ENCODE measurements around the gene AQP4.

Gene AQP4

DNA sequence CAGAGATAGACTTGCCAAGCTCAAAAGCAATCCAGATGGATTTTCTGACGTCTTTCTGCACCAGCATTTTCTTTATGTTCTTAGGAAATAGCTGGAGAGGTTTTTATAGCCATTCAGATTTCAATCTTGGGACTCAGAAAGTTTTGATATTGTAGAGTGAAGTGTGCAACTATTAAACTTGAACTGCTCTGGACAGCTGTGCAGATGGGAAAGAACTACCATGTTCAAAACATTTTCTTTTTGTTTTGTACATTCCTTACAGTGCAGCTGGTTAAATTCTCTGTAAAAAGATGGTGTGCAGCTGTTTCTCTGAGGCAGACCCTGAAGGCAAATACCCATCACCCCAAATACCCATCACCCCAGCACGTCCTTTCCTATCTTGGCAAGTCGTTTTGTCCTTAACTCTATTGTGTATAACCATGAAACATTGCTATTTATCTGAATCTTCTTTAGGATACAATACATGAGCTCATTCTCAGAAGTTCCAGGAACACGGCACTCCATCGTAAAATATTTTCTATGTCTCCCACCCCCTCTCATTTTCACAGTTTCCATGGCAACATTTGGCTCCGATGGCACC, 38.8 kb downstream of the AQP4 start:
- no peak overlapping the region for H3K4me3 ChIP-seq (ENCODE audit: control insufficient read depth, low read depth, low read length)
- TF ChIP-seq, protein P1, sequence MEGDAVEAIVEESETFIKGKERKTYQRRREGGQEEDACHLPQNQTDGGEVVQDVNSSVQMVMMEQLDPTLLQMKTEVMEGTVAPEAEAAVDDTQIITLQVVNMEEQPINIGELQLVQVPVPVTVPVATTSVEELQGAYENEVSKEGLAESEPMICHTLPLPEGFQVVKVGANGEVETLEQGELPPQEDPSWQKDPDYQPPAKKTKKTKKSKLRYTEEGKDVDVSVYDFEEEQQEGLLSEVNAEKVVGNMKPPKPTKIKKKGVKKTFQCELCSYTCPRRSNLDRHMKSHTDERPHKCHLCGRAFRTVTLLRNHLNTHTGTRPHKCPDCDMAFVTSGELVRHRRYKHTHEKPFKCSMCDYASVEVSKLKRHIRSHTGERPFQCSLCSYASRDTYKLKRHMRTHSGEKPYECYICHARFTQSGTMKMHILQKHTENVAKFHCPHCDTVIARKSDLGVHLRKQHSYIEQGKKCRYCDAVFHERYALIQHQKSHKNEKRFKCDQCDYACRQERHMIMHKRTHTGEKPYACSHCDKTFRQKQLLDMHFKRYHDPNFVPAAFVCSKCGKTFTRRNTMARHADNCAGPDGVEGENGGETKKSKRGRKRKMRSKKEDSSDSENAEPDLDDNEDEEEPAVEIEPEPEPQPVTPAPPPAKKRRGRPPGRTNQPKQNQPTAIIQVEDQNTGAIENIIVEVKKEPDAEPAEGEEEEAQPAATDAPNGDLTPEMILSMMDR (conservative IDR thresholded peaks at IDR 0.05; ENCODE audit: control insufficient read depth, insufficient read depth, low read depth, low read length): no peak

DNA sequence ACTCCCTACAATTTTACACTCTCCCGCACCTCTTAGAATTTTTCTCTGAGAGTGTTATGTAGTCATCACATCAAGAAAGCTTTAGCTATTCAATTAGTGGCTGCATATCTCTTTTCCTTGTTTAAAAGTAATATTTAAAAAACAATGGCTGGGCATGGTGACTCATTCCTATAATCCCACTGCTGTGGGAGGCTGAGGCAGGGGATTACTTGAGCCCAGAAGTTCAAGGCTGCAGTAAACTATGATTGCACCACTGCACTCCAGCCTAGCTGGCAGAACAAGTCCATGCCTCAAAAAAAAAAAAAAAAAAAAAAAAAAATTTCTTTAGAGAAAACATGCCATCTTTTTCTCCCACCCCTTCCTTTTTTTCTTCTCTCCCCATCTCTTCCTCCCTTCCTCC, 44.3 kb downstream of the AQP4 start:
- DNase-seq (ENCODE audit: low read depth): no peak
- TF ChIP-seq, protein P1 (conservative IDR thresholded peaks at IDR 0.05; ENCODE audit: control insufficient read depth, insufficient read depth, low read depth, low read length): no peak
- no peak overlapping the region for H3K4me3 ChIP-seq (ENCODE audit: control insufficient read depth, low read depth, low read length)

More for the DNA sequence above, 38.8 kb downstream of the AQP4 start:
- DNase-seq (ENCODE audit: low read depth): no peak

DNA sequence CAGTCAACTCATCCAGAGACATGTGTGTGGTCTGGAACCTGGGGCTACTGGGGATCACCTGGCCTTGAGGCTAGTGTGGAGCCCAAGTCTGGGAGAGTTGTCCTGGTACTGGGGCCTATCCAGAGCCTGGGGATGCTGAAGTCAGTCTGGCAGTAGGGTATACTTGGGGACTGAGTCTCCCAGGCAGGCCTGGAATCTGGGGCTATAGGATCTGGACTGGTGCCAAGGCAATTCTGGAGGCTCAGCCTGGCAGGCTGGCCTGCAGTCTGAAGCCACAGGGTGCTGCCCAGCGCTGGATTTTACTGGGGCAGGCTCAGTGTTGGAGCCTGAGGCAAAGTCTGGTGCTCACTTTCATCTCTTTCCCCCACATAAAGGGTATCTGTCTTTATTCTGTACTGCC, 46.5 kb downstream of the AQP4 start:
- TF ChIP-seq, protein P1 (conservative IDR thresholded peaks at IDR 0.05; ENCODE audit: control insufficient read depth, insufficient read depth, low read depth, low read length): no peak
- no peak overlapping the region for H3K4me3 ChIP-seq (ENCODE audit: control insufficient read depth, low read depth, low read length)
- no peak for DNase-seq (ENCODE audit: low read depth)

DNA sequence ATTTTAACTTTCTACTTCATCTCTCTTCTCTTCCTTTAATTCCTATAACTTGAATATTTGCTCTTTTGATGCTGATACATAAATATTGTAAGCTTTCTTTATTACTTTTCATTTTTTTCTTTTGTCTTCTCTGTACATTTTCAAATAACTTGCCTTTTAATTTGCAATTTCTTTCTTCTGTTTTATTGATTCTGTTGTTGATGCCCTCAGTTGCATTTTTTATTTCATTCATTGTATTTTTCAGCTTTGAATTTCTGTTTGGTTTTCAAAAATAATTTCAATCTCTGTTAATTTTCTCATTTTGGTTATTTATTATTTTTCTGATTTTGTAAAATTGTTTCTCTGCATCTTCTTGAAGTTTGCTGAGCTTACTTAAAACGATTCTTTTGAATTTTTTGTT, 47.0 kb downstream of the AQP4 start:
- DNase-seq (ENCODE audit: low read depth): no peak
- TF ChIP-seq, protein P1 (conservative IDR thresholded peaks at IDR 0.05; ENCODE audit: control insufficient read depth, insufficient read depth, low read depth, low read length): no peak
- no peak overlapping the region for H3K4me3 ChIP-seq (ENCODE audit: control insufficient read depth, low read depth, low read length)

DNA sequence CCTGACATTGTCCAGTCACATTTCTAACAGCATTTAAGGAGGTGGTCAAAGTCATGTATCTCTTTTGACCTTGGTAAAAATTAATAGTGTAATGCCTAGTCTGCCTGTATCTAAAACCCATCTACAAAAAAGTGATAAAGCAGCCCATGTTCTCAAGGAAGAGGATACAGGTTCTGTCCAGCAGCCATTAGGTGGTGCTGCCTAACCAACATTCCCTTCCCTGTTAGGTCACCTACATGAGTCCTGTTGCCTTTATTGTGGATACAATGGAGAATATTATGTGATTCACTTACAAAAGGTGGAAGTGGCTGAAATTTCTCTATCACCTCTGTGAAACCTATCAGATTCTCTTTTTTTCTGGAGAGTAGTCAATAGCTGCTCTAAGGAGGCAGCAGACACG, 52.5 kb downstream of the AQP4 start:
- DNase-seq (ENCODE audit: low read depth): peak; percentile 2
- TF ChIP-seq, protein P1 (conservative IDR thresholded peaks at IDR 0.05; ENCODE audit: control insufficient read depth, insufficient read depth, low read depth, low read length): no peak
- no peak overlapping the region for H3K4me3 ChIP-seq (ENCODE audit: control insufficient read depth, low read depth, low read length)

DNA sequence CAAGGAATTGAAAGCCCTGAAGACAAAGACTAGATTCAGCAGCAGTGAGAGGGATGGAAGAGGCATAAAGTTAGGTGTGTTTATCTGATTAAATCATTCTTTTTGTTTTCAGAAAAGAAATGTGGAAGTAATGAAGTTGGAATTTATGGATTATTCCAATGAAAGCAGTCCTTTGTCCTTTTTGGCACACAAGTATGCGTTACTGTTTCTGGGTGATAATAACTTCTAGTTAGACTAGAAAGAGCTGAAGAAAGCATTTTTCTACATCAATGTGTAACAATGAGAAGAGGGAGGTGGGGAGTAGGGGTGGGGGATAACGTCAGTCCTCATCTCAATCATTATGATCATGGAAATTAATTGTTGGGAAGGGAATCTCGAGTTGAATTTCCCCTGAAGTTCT, 53.0 kb downstream of the AQP4 start:
- no peak for DNase-seq (ENCODE audit: low read depth)
- no peak overlapping the region for H3K4me3 ChIP-seq (ENCODE audit: control insufficient read depth, low read depth, low read length)
- TF ChIP-seq, protein P1 (conservative IDR thresholded peaks at IDR 0.05; ENCODE audit: control insufficient read depth, insufficient read depth, low read depth, low read length): no peak

DNA sequence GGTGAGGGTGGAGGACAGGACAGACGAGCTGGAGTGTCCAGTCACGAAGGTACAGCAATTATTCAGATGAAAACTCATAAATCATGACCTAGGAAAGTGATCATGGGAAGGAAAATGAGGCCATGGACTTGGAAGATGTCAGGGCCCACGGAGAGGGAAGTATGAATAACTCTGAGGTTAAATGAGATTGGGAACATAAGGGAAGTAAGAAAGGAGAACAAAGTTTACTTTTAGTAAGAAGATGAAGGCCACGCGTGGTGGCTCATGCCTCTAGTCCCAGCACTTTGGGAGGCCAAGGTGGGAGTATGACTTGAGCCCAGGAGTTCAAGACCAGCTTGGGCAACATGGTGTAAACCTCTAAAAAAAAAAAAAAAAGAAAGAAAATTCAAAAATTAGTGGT, 56.2 kb downstream of the AQP4 start:
- no peak overlapping the region for H3K4me3 ChIP-seq (ENCODE audit: control insufficient read depth, low read depth, low read length)
- DNase-seq (ENCODE audit: low read depth): no peak
- TF ChIP-seq, protein P1 (conservative IDR thresholded peaks at IDR 0.05; ENCODE audit: control insufficient read depth, insufficient read depth, low read depth, low read length): no peak
